CD4-positive, alpha-beta T cell treated with Interleukin-10 for 1 hour (primary cell): ENCODE results near the gene DUX4.
"Not testable (repeated sequence)": the region's sequence is repeated elsewhere in the genome, so short reads cannot be mapped to it uniquely, and the experiment has no call there.

ENCODE experiments used
- DNase-seq: peaks from one replicate; pipeline ENCODE4 v3.0.0-alpha.2; 2020

DUX4 gene

DNA sequence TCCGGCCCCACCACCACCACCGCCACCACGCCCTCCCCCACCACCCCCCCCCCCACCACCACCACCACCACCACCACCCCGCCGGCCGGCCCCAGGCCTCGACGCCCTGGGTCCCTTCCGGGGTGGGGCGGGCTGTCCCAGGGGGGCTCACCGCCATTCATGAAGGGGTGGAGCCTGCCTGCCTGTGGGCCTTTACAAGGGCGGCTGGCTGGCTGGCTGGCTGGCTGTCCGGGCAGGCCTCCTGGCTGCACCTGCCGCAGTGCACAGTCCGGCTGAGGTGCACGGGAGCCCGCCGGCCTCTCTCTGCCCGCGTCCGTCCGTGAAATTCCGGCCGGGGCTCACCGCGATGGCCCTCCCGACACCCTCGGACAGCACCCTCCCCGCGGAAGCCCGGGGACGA lies at the start of gene DUX4:
Gene DUX4 (plus strand): TSS at position 347 of the 400 bp plus-strand sequence. CDS start 0 bp downstream, at position 347.
- DNase-seq, result not testable (repeated sequence)

DNA sequence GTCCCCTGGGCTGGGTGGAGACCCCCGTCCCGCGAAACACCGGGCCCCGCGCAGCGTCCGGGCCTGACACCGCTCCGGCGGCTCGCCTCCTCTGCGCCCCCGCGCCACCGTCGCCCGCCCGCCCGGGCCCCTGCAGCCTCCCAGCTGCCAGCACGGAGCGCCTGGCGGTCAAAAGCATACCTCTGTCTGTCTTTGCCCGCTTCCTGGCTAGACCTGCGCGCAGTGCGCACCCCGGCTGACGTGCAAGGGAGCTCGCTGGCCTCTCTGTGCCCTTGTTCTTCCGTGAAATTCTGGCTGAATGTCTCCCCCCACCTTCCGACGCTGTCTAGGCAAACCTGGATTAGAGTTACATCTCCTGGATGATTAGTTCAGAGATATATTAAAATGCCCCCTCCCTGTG lies 1.9 kb downstream of the DUX4 start:
- not testable (repeated sequence) for DNase-seq

- DNase-seq, result not testable (repeated sequence)
These were observed 4.4 kb downstream of the DUX4 start for GRCh38 chr4:190177727-190178605.

DNA sequence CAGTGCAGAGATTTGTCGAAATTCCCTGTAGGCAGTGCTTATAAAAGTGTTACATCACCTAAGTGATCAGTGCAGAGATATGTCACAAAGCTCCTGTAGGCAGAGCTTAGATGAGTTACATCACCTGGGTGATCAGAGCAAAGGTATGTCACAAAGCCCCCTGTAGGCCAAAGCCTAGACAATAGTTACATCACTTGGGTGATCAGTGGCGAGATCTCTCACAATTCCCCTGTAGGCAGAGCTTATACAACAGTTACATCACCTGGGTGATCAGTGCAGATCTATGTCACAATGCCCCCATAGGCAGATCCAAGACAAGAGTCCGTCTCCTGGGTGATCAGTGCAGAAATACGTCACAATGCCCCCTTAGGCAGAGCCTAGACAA lies 5.0 kb downstream of the DUX4 start:
- not testable (repeated sequence) for DNase-seq

- not testable (repeated sequence) for DNase-seq
These were observed 5.6 kb downstream of the DUX4 start for GRCh38 chr4:190179030-190179739.

DNA sequence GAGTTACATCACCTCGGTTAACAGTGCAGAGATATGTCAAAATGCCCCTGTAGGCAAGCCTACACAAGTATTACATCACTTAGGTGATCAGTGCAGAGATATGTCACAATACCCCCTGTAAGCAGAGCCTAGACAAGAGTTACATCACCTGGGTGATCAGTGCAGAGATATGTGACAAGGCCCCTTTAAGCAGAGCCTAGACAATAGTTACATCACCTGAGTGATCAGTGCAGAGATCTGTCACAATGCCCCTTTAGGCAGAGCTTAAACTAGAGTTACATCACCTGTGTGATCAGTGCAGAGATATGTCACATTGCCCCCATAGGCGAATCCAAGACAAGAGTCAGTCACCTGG lies 6.1 kb downstream of the DUX4 start:
- not testable (repeated sequence) for DNase-seq

DNA sequence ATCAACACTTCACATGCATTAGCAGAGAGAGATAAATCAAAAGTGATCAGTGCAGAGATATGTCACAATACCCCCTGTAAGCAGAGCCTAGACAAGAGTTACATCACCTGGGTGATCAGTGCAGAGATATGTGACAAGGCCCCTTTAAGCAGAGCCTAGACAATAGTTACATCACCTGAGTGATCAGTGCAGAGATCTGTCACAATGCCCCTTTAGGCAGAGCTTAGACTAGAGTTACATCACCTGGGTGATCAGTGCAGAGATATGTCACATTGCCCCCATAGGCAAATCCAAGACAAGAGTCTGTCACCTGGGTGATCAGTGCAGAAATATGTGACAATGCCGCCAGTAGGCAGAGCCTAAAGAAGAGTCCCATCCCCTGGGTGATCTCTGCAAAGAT lies 7.4 kb downstream of the DUX4 start:
- DNase-seq, result not testable (repeated sequence)

DNA sequence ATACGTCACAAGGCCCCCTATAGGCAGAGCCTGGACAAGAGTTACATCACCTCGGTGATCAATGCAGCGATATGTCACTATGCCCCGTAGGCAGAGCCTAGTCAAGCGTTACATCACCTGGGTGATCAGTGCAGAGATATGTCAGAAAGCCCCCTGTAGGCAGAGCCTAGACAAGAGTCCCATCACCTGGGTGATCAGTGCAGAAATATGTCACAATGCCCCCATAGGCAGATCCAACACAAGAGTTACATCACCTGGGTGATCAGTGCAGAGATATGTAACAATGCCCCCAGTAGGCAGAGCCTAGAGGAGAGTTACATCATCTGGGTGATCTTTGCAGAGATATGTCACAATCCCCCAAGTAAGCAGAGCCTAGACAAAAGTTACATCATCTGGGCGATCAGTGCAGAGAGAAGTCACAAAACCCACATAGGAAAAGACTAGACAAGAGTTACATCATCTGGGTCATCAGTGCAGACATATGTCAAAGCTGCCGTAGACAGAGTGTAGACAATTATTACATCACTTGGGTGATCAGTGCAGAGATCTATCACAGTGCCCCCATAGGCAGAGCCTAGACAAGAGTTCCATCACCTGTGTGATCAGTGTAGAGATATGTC lies 8.0 kb downstream of the DUX4 start:
- peak; percentile 4 for DNase-seq

DNA sequence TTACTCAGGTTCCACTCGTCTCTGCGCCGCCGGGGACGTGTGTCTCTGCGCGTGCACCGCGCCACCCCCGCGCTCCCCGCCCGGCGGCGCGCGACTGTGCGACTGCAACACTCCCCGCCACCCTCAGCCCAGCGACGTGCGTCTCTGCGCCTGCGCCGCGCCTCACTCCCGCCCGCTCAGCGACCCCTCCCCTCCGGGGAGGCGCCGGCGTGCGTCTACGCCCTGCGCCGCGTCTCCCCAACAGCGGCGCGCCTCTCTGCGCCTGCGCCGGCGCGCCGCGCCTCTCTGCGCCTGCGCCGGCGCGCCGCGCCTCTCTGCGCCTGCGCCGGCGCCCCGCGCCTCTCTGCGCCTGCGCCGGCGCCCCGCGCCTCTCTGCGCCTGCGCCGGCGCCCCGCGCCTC lies 29.9 kb downstream of the DUX4 start:
- DNase-seq, result not testable (repeated sequence)
